Right renal cortex interstitium (tissue), 3 donors: ENCODE results near the gene HPSE2. TPM values are rescaled to one million over a fixed set of nuclear protein-coding genes. Genes with fewer than 3 reads are reported as not detected.
"Not testable (repeated sequence)": the region's sequence is repeated elsewhere in the genome, so short reads cannot be mapped to it uniquely, and the experiment has no call there.

Experiments used
- DNase-seq, 3 donors: peaks; one replicate each; pipeline ENCODE4 v3.0.0-alpha.2; 2013; ENCODE audit warnings: low read depth in 3 of 3, low spot score in 2 of 3
- polyA plus RNA-seq, 3 donors: library from polyadenylated mRNA; unstranded; fragments of 120-200 nt; gene quantifications; one replicate each; pipeline ENCODE4 v1.2.1, GENCODE V29; 2013; ENCODE audit not compliant: insufficient read length in 3 of 3

The HPSE2 gene
- polyA plus RNA-seq, 3 donors: 0.78 to 1.7 (median 1.5) TPM

GRCh38 chr10:98528166-98528804, 707.4 kb downstream of the HPSE2 start:
- DNase-seq: no peak

- no peak for DNase-seq
Observed at GRCh38 chr10:98525969-98526368, 709.7 kb downstream of the HPSE2 start.

GRCh38 chr10:98524124-98524523, 711.5 kb downstream of the HPSE2 start:
- no peak for DNase-seq

- DNase-seq: no peak
Observed at GRCh38 chr10:98519841-98520240, 715.8 kb downstream of the HPSE2 start.

GRCh38 chr10:98517672-98518071, 718.0 kb downstream of the HPSE2 start:
- no peak for DNase-seq

- DNase-seq: no peak
Observed at GRCh38 chr10:98516352-98516751, 719.3 kb downstream of the HPSE2 start.

GRCh38 chr10:98513704-98514103, 721.9 kb downstream of the HPSE2 start:
- no peak for DNase-seq

GRCh38 chr10:98511876-98512275, 723.8 kb downstream of the HPSE2 start:
- DNase-seq: peak in 2 of 3 donors; percentile 7

- DNase-seq: no peak
Observed at GRCh38 chr10:98510412-98510995, 725.1 kb downstream of the HPSE2 start.

GRCh38 chr10:98509745-98510144, 725.9 kb downstream of the HPSE2 start:
- DNase-seq: no peak

- DNase-seq: not testable (repeated sequence)
Observed at GRCh38 chr10:98502535-98502934, 733.1 kb downstream of the HPSE2 start.

GRCh38 chr10:98492763-98493162, 742.9 kb downstream of the HPSE2 start:
- DNase-seq: no peak

GRCh38 chr10:98489561-98490481, 745.8 kb downstream of the HPSE2 start:
- DNase-seq: no peak

- DNase-seq: no peak
Observed at GRCh38 chr10:98488669-98489430, 746.8 kb downstream of the HPSE2 start.

- no peak for DNase-seq
Observed at GRCh38 chr10:98487649-98488048, 748.0 kb downstream of the HPSE2 start.

- DNase-seq: no peak
Observed at GRCh38 chr10:98486421-98486820, 749.2 kb downstream of the HPSE2 start.

GRCh38 chr10:98485959-98486358, 749.7 kb downstream of the HPSE2 start:
- DNase-seq: no peak

- no peak for DNase-seq
Observed at GRCh38 chr10:98483658-98484057, 752.0 kb downstream of the HPSE2 start.

- no peak for DNase-seq
Observed at GRCh38 chr10:98482096-98482495, 753.6 kb downstream of the HPSE2 start.

- no peak for DNase-seq
Observed at GRCh38 chr10:98481404-98481945, 754.2 kb downstream of the HPSE2 start.
